OCI-LY7 (cell line): Measurements from ENCODE around the gene PACC1. TPM values are rescaled to one million over a fixed set of nuclear protein-coding genes. Genes with fewer than 3 reads are reported as not detected.

Experiments
- BruUV-seq: library from RNA; stranded (reverse); fragments of 400-500 nt; replicated peaks from 2 replicates; lab custom pipeline; 2021; lab: Mats Ljungman, UMichigan
- CTCF ChIA-PET: fragments of 300-600 bp; sonication (Branson Sonifier 250); formaldehyde crosslinking; loops from one replicate; lab custom pipeline; 2022; ENCODE audit warnings: antibody characterized with exemption; ENCODE audit not compliant: unreplicated experiment; lab: Charles Lee
- POLR2A ChIA-PET: fragments of 300-600 bp; sonication (Branson Sonifier 250); formaldehyde crosslinking; loops from one replicate; lab custom pipeline; 2022; ENCODE audit warnings: antibody characterized with exemption; lab: Charles Lee
- DNase-seq: peaks from one replicate; pipeline ENCODE4 v3.0.0-alpha.2; 2015; ENCODE audit warnings: low spot score
- H2AFZ ChIP-seq: fragments of 200-600 bp; sonication (generic), shearing (Covaris generic); 2 replicates; pipeline ENCODE4 v1.6.1; 2014; ENCODE audit warnings: mild to moderate bottlenecking, antibody characterized with exemption, low read length, moderate library complexity
- H3K27ac ChIP-seq: fragments of 200-600 bp; sonication (generic); 2 replicates; pipeline ENCODE4 v1.5.1; 2014; ENCODE audit warnings: mixed run types, low read depth, mild to moderate bottlenecking, moderate library complexity, low read length, inconsistent platforms; ENCODE audit not compliant: poor library complexity, severe bottlenecking
- H3K36me3 ChIP-seq: fragments of 200-600 bp; sonication (generic); 2 replicates; pipeline ENCODE4 v1.6.1; 2014; ENCODE audit warnings: mild to moderate bottlenecking, antibody characterized with exemption, low read length, moderate library complexity, mixed read lengths; ENCODE audit not compliant: insufficient read depth
- H3K4me1 ChIP-seq: fragments of 200-600 bp; sonication (generic); 2 replicates; pipeline ENCODE4 v1.5.1; 2014; ENCODE audit warnings: mild to moderate bottlenecking, low read length; ENCODE audit not compliant: insufficient read depth, poor library complexity, severe bottlenecking
- H3K4me2 ChIP-seq: fragments of 200-600 bp; sonication (generic); 2 replicates; pipeline ENCODE4 v1.6.1; 2014; ENCODE audit warnings: mild to moderate bottlenecking, low read length
- H3K4me3 ChIP-seq: fragments of 200-600 bp; sonication (generic); 2 replicates; pipeline ENCODE4 v1.5.1; 2014; ENCODE audit warnings: mild to moderate bottlenecking, low read depth, low read length; ENCODE audit not compliant: poor library complexity, severe bottlenecking
- H3K79me2 ChIP-seq: fragments of 200-600 bp; sonication (generic); 2 replicates; pipeline ENCODE4 v1.6.1; 2016; ENCODE audit warnings: low read depth, mild to moderate bottlenecking, low read length, moderate library complexity, mixed read lengths; ENCODE audit not compliant: insufficient read depth
- H3K9me2 ChIP-seq: fragments of 200-600 bp; sonication (generic); 2 replicates; pipeline ENCODE4 v1.6.1; 2016; ENCODE audit warnings: mild to moderate bottlenecking, low read length, mixed read lengths; ENCODE audit not compliant: insufficient read depth
- H3K9me3 ChIP-seq: fragments of 200-600 bp; sonication (generic); 2 replicates; pipeline ENCODE4 v1.6.1; 2014; ENCODE audit warnings: mild to moderate bottlenecking, mixed run types, low read length, mixed read lengths
- H4K20me1 ChIP-seq: fragments of 200-600 bp; sonication (generic); 2 replicates; pipeline ENCODE4 v1.6.1; 2014; ENCODE audit warnings: mild to moderate bottlenecking, antibody characterized with exemption, low read length, moderate library complexity, mixed read lengths; ENCODE audit not compliant: insufficient read depth
- EZH2phosphoT487 ChIP-seq: fragments of 200-600 bp; sonication (generic); IDR thresholded peaks from 2 replicates; pipeline ENCODE4 v1.6.1; 2018; ENCODE audit warnings: low read depth, borderline replicate concordance, mild to moderate bottlenecking, mixed run types, antibody characterized with exemption, low read length, moderate library complexity, mixed read lengths
- intact Hi-C: fragments of 100-400 bp; cut with micrococcal nuclease; formaldehyde crosslinking; loops from one replicate; pipeline ENCODE4 v1.10.0; 2022; ENCODE audit not compliant: unreplicated experiment
- total RNA-seq, 2 experiments: library from RNA; depleted of rRNA in 1 of 2; stranded (reverse); fragments of >200 nt in 1 of 2; shearing (Covaris generic) in 1 of 2; gene quantifications; 2 replicates each; pipeline ENCODE4 v1.2.3, GENCODE V29; 2014 to 2022
- TF ChIP-seq, protein P1 (sequence below): fragments of 200-600 bp; sonication (generic); conservative IDR thresholded peaks from 2 replicates; pipeline ENCODE4 v1.5.1; 2014; ENCODE audit warnings: mild to moderate bottlenecking, antibody characterized with exemption, low read length, moderate library complexity, mixed read lengths

Gene PACC1
- total RNA-seq, 2 experiments from 2014 or later, result 17.3 to 30.8 TPM

- CTCF ChIA-PET, result no interaction called here
- H2AFZ ChIP-seq, result no peak overlapping the region
- POLR2A ChIA-PET, result interaction anchor here (0.6 kb wide), 1 partner anchor 302 kb away, joined by 5 read pairs; no protein-coding TSS in a partner anchor
- H3K9me2 ChIP-seq, result no peaks in the 10 kb centered on the region
- peaks cover 4% of the 10 kb centered on the region; the same call in 1 of the 2 replicates for H3K9me3 ChIP-seq
- H3K27ac ChIP-seq, result no peak overlapping the region
- DNase-seq, result no peak
- no peaks in the 10 kb centered on the region for H4K20me1 ChIP-seq
- H3K36me3 ChIP-seq, result peaks cover 15% of the 10 kb centered on the region
- H3K4me3 ChIP-seq, result no peak overlapping the region
- no TSS peak for BruUV-seq
- no peaks in the 10 kb centered on the region for H3K4me1 ChIP-seq
- TF ChIP-seq EZH2phosphoT487, result no peak
- TF ChIP-seq, protein P1, sequence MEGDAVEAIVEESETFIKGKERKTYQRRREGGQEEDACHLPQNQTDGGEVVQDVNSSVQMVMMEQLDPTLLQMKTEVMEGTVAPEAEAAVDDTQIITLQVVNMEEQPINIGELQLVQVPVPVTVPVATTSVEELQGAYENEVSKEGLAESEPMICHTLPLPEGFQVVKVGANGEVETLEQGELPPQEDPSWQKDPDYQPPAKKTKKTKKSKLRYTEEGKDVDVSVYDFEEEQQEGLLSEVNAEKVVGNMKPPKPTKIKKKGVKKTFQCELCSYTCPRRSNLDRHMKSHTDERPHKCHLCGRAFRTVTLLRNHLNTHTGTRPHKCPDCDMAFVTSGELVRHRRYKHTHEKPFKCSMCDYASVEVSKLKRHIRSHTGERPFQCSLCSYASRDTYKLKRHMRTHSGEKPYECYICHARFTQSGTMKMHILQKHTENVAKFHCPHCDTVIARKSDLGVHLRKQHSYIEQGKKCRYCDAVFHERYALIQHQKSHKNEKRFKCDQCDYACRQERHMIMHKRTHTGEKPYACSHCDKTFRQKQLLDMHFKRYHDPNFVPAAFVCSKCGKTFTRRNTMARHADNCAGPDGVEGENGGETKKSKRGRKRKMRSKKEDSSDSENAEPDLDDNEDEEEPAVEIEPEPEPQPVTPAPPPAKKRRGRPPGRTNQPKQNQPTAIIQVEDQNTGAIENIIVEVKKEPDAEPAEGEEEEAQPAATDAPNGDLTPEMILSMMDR, result no peak
- H3K4me2 ChIP-seq, result no peak overlapping the region
- intact Hi-C loops, result no loop called here
- H3K79me2 ChIP-seq, result peaks cover 60% of the 10 kb centered on the region
Measured at GRCh38 chr1:212317916-212318315, 96.8 kb downstream of the PACC1 start.

- Histone ChIP-seq H3K79me2 (peaks cover 76% of the 10 kb centered on the region), H2AFZ (no peak overlapping the region), H3K27ac (no peak overlapping the region), H3K9me2 (no peaks in the 10 kb centered on the region), H3K36me3 (peaks cover 22% of the 10 kb centered on the region), H3K4me3 (no peak overlapping the region), H3K9me3 (peaks cover 4% of the 10 kb centered on the region; the same call in 1 of the 2 replicates), H3K4me2 (no peak overlapping the region), H3K4me1 (no peaks in the 10 kb centered on the region), H4K20me1 (no peaks in the 10 kb centered on the region)
- ChIA-PET POLR2A (interaction anchor here (0.6 kb wide), 1 partner anchor 153 kb away, joined by 6 read pairs; no protein-coding TSS in a partner anchor), CTCF (no interaction called here)
- intact Hi-C loops, result no loop called here
- peak; percentile 9 for DNase-seq
- TF ChIP-seq, protein P1, result peak; percentile 64
- TF ChIP-seq EZH2phosphoT487, result no peak
- no TSS peak for BruUV-seq
Measured at GRCh38 chr1:212315907-212316306, 98.8 kb downstream of the PACC1 start.

- BruUV-seq, result no TSS peak
- Histone ChIP-seq H3K36me3 (peaks cover 22% of the 10 kb centered on the region), H3K4me3 (no peak overlapping the region), H2AFZ (no peak overlapping the region), H3K27ac (no peak overlapping the region), H3K79me2 (peaks cover 76% of the 10 kb centered on the region), H3K9me2 (no peaks in the 10 kb centered on the region), H3K9me3 (peaks cover 4% of the 10 kb centered on the region; the same call in 1 of the 2 replicates), H3K4me2 (no peak overlapping the region), H4K20me1 (no peaks in the 10 kb centered on the region), H3K4me1 (no peaks in the 10 kb centered on the region)
- CTCF ChIA-PET, result no interaction called here
- intact Hi-C loops, result no loop called here
- TF ChIP-seq, protein P1, result no peak
- no peak for TF ChIP-seq EZH2phosphoT487
- POLR2A ChIA-PET, result no interaction called here
- DNase-seq, result no peak
Measured at GRCh38 chr1:212315184-212315583, 99.5 kb downstream of the PACC1 start.
